WI38 (cell line): ENCODE results near the gene BST1.

Experiments used
- H3K4me3 ChIP-seq: 2 replicates; pipeline ENCODE4 v1.5.1; 2011; ENCODE audit warnings: low read depth, mild to moderate bottlenecking, control low read depth, low read length
- CTCF ChIP-seq: IDR thresholded peaks from 2 replicates; pipeline ENCODE4 v1.5.1; 2012; ENCODE audit warnings: low read depth, mild to moderate bottlenecking, control low read depth, low read length

BST1 gene

GRCh38 chr4:15735536-15735935 lies 32.7 kb downstream of the BST1 start:
- no peak for TF ChIP-seq CTCF
- H3K4me3 ChIP-seq = no peak overlapping the region

DNA sequence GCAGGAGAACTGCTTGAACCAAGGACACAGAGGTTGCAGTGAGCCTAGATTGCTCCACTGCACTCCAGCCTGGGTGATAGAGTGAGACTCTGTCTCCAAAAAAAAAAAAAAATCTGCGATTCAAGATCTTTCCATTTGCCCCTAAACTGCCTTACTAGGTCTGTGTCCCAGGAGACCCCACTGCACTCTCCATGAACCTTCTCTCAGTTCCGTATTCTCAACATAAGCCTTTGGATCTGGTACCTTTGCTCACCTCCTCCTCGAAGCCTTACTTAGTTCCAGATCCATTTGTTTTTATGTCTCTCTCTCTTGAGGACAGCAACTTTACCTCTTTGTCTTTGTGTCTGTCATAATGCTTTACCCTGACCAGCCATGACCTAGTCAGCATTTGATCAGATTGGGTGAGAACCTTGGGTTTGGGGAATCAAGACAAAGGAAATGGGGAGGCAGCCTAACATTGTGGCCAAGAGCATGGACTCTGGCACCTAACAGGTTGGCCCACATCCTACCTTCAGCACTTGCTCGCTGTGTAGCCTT lies 33.7 kb downstream of the BST1 start:
- TF ChIP-seq CTCF = no peak
- H3K4me3 ChIP-seq = no peak overlapping the region

DNA sequence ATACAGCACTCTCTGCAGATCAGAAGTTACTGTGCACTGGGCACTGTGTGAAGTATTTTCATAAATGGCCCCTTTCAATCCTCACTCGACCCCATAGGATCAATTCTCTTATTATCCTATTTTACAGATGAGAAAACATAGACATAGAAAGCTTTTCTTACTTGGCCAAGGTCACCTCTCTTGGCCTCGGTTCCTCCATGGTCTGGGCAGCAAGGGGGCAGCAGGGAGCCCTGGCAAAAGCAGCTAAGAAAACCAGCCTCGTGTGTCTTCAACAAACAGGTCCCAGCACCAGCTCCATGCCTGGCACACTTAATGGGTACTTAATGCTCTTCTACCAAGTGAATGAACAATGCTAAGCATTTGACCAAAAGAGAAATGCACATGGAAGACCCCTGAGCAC lies 34.4 kb downstream of the BST1 start:
- no peak for TF ChIP-seq CTCF
- H3K4me3 ChIP-seq = no peak overlapping the region

DNA sequence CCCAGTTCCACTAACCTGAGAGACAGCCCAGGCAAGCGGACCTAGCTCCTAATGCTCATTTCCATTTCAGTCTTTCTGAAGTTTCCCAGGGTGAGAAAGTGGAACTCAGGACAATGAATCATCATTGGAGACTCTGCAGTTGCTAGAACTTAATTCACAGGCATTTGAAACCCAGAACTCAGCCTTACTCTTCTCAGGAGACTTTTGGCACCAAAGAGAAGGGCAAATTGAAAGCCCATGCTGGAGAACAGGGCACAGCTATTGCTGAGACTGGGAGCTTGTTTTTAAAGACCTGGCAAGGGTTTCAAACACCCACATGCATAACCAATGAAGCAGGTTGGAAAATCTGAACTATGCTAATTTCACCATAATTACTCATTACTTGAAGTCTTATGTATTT lies 36.0 kb downstream of the BST1 start:
- H3K4me3 ChIP-seq = no peak overlapping the region
- TF ChIP-seq CTCF = no peak

DNA sequence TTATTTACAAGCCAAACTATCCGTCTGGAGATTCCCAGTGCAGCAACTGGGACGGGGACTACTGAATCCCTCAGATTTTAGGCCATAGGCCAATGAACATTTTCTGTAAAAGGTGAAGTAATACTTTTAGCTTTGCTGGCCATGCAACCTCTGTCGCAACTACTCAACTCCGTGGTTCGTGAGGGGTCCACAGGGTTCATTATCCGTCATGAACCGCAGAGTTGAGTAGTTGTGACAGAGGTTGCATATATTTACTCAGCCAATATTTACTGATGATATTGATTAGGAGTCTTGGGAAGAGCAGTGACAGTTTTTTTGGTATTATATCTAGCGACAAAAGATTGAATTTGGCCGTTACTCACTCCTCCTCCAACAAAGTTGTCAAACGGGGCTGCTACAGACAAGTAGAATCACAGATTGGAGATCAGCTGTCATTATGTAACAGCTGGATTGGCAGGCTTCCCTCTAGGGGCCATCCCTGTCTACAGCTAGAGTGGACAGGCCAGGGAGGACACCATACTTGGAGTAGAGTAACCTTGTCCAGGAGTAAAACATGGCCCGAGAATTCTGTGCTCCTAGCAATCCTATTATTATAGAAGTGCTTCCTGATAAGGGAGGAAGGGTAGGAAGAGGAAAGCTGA lies 38.0 kb downstream of the BST1 start:
- TF ChIP-seq CTCF = no peak

DNA sequence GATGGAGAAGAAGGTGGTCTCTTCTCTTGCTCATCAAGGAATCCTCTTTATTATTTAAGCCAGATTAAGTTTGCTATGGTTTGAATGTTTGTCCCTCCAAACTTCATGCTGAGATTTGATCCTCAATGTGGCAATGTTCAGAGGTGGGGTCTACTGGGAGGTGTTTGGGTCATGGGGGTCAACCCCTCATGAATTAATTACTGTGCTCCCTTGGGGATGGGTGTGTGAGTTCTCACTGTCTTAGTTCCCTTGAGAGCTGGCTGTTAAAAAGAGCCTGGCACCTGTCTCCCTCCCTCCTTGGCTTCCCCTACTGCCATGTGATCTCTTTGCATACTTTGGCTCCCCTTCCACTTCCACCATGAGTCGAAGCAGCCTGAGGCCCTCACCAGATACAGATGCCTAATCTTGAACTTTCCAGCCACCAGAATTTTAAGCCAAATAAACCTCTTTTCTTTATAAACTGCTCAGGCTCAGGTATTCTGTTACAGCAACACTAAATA lies 39.3 kb downstream of the BST1 start:
- no peak for TF ChIP-seq CTCF
- H3K4me3 ChIP-seq = no peak overlapping the region

More for the DNA sequence above, 38.0 kb downstream of the BST1 start:
- H3K4me3 ChIP-seq = no peak overlapping the region

DNA sequence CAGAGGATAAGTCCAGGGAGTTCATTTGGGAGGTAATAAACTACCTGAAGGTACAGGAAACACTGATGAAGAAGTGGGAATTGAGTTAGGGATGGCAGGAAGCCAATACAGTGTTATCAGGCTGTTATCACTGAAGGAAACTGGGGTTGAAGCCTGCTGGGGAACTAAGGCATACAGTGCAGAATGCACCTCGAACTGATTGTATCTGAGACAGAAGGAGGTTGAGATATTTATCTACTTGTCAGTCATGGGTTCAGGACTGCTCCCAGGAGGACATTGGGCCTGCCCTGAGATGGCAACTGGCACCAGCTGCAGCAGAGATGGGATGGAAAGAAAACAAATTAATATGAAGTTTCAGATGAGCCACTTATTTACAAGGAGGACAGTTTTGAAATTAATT lies 39.8 kb downstream of the BST1 start:
- no peak overlapping the region for H3K4me3 ChIP-seq
- TF ChIP-seq CTCF = no peak
